ENCODE data around the gene SNRNP40.

Gene SNRNP40

GRCh38 chr1:31227891-31228568 is 68.6 kb downstream of the SNRNP40 start:
- DNase-seq = peak; percentile 9

GRCh38 chr1:31224068-31224467 is 72.5 kb downstream of the SNRNP40 start:
- DNase-seq = no peak

- DNase-seq = no peak
Measured at GRCh38 chr1:31222176-31222575, 74.4 kb downstream of the SNRNP40 start.

GRCh38 chr1:31221072-31221471 is 75.5 kb downstream of the SNRNP40 start:
- no peak for DNase-seq

- DNase-seq = no peak
Measured at GRCh38 chr1:31219489-31219888, 77.1 kb downstream of the SNRNP40 start.

GRCh38 chr1:31218705-31219104 is 77.9 kb downstream of the SNRNP40 start:
- DNase-seq = no peak

- DNase-seq = peak; percentile 12
Measured at GRCh38 chr1:31216016-31216415, 80.6 kb downstream of the SNRNP40 start.

GRCh38 chr1:31215065-31215570 is 81.5 kb downstream of the SNRNP40 start:
- no peak for DNase-seq

- no peak for DNase-seq
Measured at GRCh38 chr1:31214316-31215064, 82.1 kb downstream of the SNRNP40 start.

All from NCI-H748 treated with DMSO at 0.1 percent for 48 hours (cell line).